H9 (cell line): ENCODE measurements around the gene SBK2. TPM values are rescaled to one million over a fixed set of nuclear protein-coding genes. Genes with fewer than 3 reads are reported as not detected.
A peak's percentile ranks its signal among the peaks of the same experiment; 100 is the strongest.

Experiments used
- DNase-seq: peaks from one replicate; pipeline ENCODE4 v3.0.0-alpha.2; 2017
- H2AFZ ChIP-seq: one replicate; pipeline ENCODE4 v1.6.1; 2013; ENCODE audit warnings: mild to moderate bottlenecking, low read length, control low read depth, moderate library complexity
- H2AK5ac ChIP-seq: 2 replicates; pipeline ENCODE4 v1.6.1; 2013; ENCODE audit warnings: low read length, control low read depth, mixed read lengths; ENCODE audit not compliant: insufficient read length
- H2BK120ac ChIP-seq: one replicate; pipeline ENCODE4 v1.6.1; 2013; ENCODE audit warnings: low read depth, mild to moderate bottlenecking, low read length, control low read depth, inconsistent platforms; ENCODE audit not compliant: poor library complexity, severe bottlenecking
- H2BK12ac ChIP-seq: 2 replicates; pipeline ENCODE4 v1.6.1; 2013; ENCODE audit warnings: low read length, control low read depth, mixed read lengths, low read depth; ENCODE audit not compliant: insufficient read length
- H2BK15ac ChIP-seq: 2 replicates; pipeline ENCODE4 v1.6.1; 2013; ENCODE audit warnings: low read depth, low read length, control low read depth
- H2BK20ac ChIP-seq: one replicate; pipeline ENCODE4 v1.6.1; 2013; ENCODE audit warnings: low read depth, mild to moderate bottlenecking, low read length, control low read depth, inconsistent platforms; ENCODE audit not compliant: poor library complexity, severe bottlenecking
- H2BK5ac ChIP-seq: 2 replicates; pipeline ENCODE4 v1.6.1; 2013; ENCODE audit warnings: low read length, control low read depth, mixed read lengths; ENCODE audit not compliant: insufficient read length
- H3K14ac ChIP-seq: 2 replicates; pipeline ENCODE4 v1.6.1; 2013; ENCODE audit warnings: low read length, control low read depth; ENCODE audit not compliant: insufficient read depth
- H3K18ac ChIP-seq: 2 replicates; pipeline ENCODE4 v1.6.1; 2013; ENCODE audit warnings: low read depth, mild to moderate bottlenecking, mixed read lengths, low read length, control low read depth; ENCODE audit not compliant: insufficient read length
- H3K23ac ChIP-seq: 2 replicates; pipeline ENCODE4 v1.6.1; 2013; ENCODE audit warnings: low read length, control low read depth, mixed read lengths, low read depth; ENCODE audit not compliant: insufficient read length
- H3K23me2 ChIP-seq: 2 replicates; pipeline ENCODE4 v1.6.1; 2013; ENCODE audit warnings: low read depth, mild to moderate bottlenecking, mixed read lengths, low read length, control low read depth; ENCODE audit not compliant: insufficient read length, poor library complexity, severe bottlenecking
- H3K27ac ChIP-seq: 2 replicates; pipeline ENCODE4 v1.5.1; 2013; ENCODE audit warnings: low read length, control low read depth, mixed read lengths, low read depth; ENCODE audit not compliant: insufficient read length
- H3K27me3 ChIP-seq: 2 replicates; pipeline ENCODE4 v1.6.1; 2013; ENCODE audit warnings: low read length, control low read depth, inconsistent platforms; ENCODE audit not compliant: insufficient read depth
- H3K4ac ChIP-seq: 2 replicates; pipeline ENCODE4 v1.6.1; 2013; ENCODE audit warnings: low read depth, mild to moderate bottlenecking, control low read depth, inconsistent platforms, low read length, moderate library complexity
- H3K4me1 ChIP-seq: 2 replicates; pipeline ENCODE4 v1.6.1; 2013; ENCODE audit warnings: low read length, control low read depth, inconsistent platforms; ENCODE audit not compliant: insufficient read depth
- H3K4me2 ChIP-seq: 2 replicates; pipeline ENCODE4 v1.6.1; 2013; ENCODE audit warnings: low read length, control low read depth, mixed read lengths; ENCODE audit not compliant: insufficient read length, insufficient read depth
- H3K56ac ChIP-seq: 2 replicates; pipeline ENCODE4 v1.6.1; 2013; ENCODE audit warnings: low read depth, mild to moderate bottlenecking, mixed read lengths, low read length, control low read depth; ENCODE audit not compliant: insufficient read length
- H3K79me1 ChIP-seq: 2 replicates; pipeline ENCODE4 v1.6.1; 2013; ENCODE audit warnings: low read depth, mild to moderate bottlenecking, moderate library complexity, low read length, control low read depth, inconsistent platforms; ENCODE audit not compliant: insufficient read depth, poor library complexity, severe bottlenecking
- H3K79me2 ChIP-seq: 2 replicates; pipeline ENCODE4 v1.6.1; 2013; ENCODE audit warnings: low read length, control low read depth, inconsistent platforms; ENCODE audit not compliant: insufficient read depth
- H3K9ac ChIP-seq: 2 replicates; pipeline ENCODE4 v1.6.1; 2013; ENCODE audit warnings: low read length, control low read depth, mixed read lengths; ENCODE audit not compliant: insufficient read length; ENCODE audit errors: extremely low read depth
- H3K9me3 ChIP-seq: one replicate; pipeline ENCODE4 v1.6.1; 2013; ENCODE audit warnings: low read depth, low read length, inconsistent platforms; ENCODE audit not compliant: control insufficient read depth
- H3T11ph ChIP-seq: one replicate; pipeline ENCODE4 v1.6.1; 2013; ENCODE audit warnings: mild to moderate bottlenecking, low read length, control low read depth, inconsistent platforms
- H4K20me1 ChIP-seq: one replicate; pipeline ENCODE4 v1.6.1; 2013; ENCODE audit not compliant: control insufficient read depth, insufficient read length, insufficient read depth
- H4K5ac ChIP-seq: 2 replicates; pipeline ENCODE4 v1.6.1; 2013; ENCODE audit warnings: low read depth, mild to moderate bottlenecking, mixed read lengths, low read length, control low read depth; ENCODE audit not compliant: insufficient read length
- H4K8ac ChIP-seq: replicated peaks from 2 replicates; pipeline ENCODE4 v1.6.1; 2013; ENCODE audit warnings: low read length, control low read depth, mixed read lengths, low read depth; ENCODE audit not compliant: insufficient read length
- H4K91ac ChIP-seq: 2 replicates; pipeline ENCODE4 v1.6.1; 2013; ENCODE audit warnings: low read depth, mild to moderate bottlenecking, moderate library complexity, mixed read lengths, low read length, control low read depth; ENCODE audit not compliant: insufficient read length
- H3K27ac Mint-ChIP-seq, 3 experiments: 2 replicates in 2 of 3; 3 replicates in 1 of 3; pipeline ENCODE4 v1.8.0; 2020 to 2021; ENCODE audit warnings: mixed read lengths in 3 of 3, mild to moderate bottlenecking in 1 of 3, moderate library complexity in 1 of 3
- H3K27me3 Mint-ChIP-seq: 2 replicates; pipeline ENCODE4 v1.8.0; 2021; ENCODE audit warnings: low read depth, mild to moderate bottlenecking, moderate library complexity, mixed read lengths
- H3K36me3 Mint-ChIP-seq, 3 experiments: 2 replicates in 2 of 3; 3 replicates in 1 of 3; pipeline ENCODE4 v1.8.0; 2020 to 2021; ENCODE audit warnings: low read depth in 3 of 3, mixed read lengths in 3 of 3; ENCODE audit not compliant: insufficient read depth in 1 of 3
- H3K4me1 Mint-ChIP-seq, 2 experiments: 2 replicates each; pipeline ENCODE4 v1.8.0; 2020; ENCODE audit warnings: mixed read lengths in 2 of 2
- H3K4me3 Mint-ChIP-seq, 2 experiments: 2 replicates in 1 of 2; 3 replicates in 1 of 2; pipeline ENCODE4 v1.8.0; 2020 to 2021; ENCODE audit warnings: mild to moderate bottlenecking in 2 of 2, mixed read lengths in 2 of 2, moderate library complexity in 1 of 2
- H3K9me3 Mint-ChIP-seq, 2 experiments: 2 replicates in 1 of 2; 3 replicates in 1 of 2; pipeline ENCODE4 v1.8.0; 2020; ENCODE audit warnings: mild to moderate bottlenecking in 2 of 2, mixed read lengths in 2 of 2, moderate library complexity in 1 of 2
- WGBS: extraction: QIAGEN DNeasy Blood & Tissue Kit; methylation state at CpG from one replicate; pipeline ENCODE4 v1.1.7; 2013; ENCODE audit warnings: missing lambda C conversion rate, low lambda C conversion rate, mixed read lengths; ENCODE audit not compliant: insufficient read length; ENCODE audit errors: extremely low coverage; 5-methylcytosine and 5-hydroxymethylcytosine counted together
- total RNA-seq: library from RNA; stranded (reverse); gene quantifications from 2 replicates; pipeline ENCODE4 v1.2.1, GENCODE V29; 2021
- TF ChIP-seq, protein P1 (sequence below): fragments of 200-600 bp; sonication (generic); conservative IDR thresholded peaks from 3 replicates; pipeline ENCODE4 v1.8.0; 2021; ENCODE audit warnings: antibody characterized with exemption, mild to moderate bottlenecking

The SBK2 gene
- total RNA-seq, 1 experiment from 2014 or later, result 2.8 TPM

- H2BK15ac ChIP-seq, result no peak overlapping the region
- H3K4me2 ChIP-seq, result no peak overlapping the region
- no peak overlapping the region for H3K14ac ChIP-seq
- H3K4me1 Mint-ChIP-seq, result peaks cover 21 to 27% of the 10 kb centered on the region in 2 experiments
- no peak overlapping the region for H4K91ac ChIP-seq
- no peaks in the 10 kb centered on the region for H3K79me1 ChIP-seq
- H3K27ac Mint-ChIP-seq, result peak overlapping the region in 1 of 3 experiments; percentile 68; a peak in 3 of 7 replicates
- no peak overlapping the region for H2BK120ac ChIP-seq
- H3K36me3 Mint-ChIP-seq, result no peaks in the 10 kb centered on the region; a peak in 1 of 7 replicates
- H3K4ac ChIP-seq, result no peak overlapping the region
- DNase-seq, result peak; percentile 85
- no peak overlapping the region for H4K5ac ChIP-seq
- no peaks in the 10 kb centered on the region for H3K9me3 ChIP-seq
- H3K9ac ChIP-seq, result no peak overlapping the region
- H3K23me2 ChIP-seq, result no peaks in the 10 kb centered on the region
- H2BK20ac ChIP-seq, result no peak overlapping the region
- H3K23ac ChIP-seq, result no peak overlapping the region
- no peak overlapping the region for H4K8ac ChIP-seq
- H3K4me1 ChIP-seq, result no peaks in the 10 kb centered on the region
- no peak overlapping the region for H2BK5ac ChIP-seq
- no CpG with 5 or more reads among the region's 11 CpGs for WGBS
- no peaks in the 10 kb centered on the region for H4K20me1 ChIP-seq
- H3T11ph ChIP-seq, result no peak overlapping the region
- H3K27me3 Mint-ChIP-seq, result peaks cover 30% of the 10 kb centered on the region
- H3K18ac ChIP-seq, result no peak overlapping the region
- H3K9me3 Mint-ChIP-seq, result no peaks in the 10 kb centered on the region
- no peak overlapping the region for H2AK5ac ChIP-seq
- no peaks in the 10 kb centered on the region for H3K27me3 ChIP-seq
- peak overlapping the region in 1 of 2 experiments; percentile 18; a peak in 1 of 5 replicates for H3K4me3 Mint-ChIP-seq
- no peak overlapping the region for H2AFZ ChIP-seq
- no peaks in the 10 kb centered on the region for H3K79me2 ChIP-seq
- no peak overlapping the region for H3K56ac ChIP-seq
- H2BK12ac ChIP-seq, result no peak overlapping the region
- TF ChIP-seq, protein P1, sequence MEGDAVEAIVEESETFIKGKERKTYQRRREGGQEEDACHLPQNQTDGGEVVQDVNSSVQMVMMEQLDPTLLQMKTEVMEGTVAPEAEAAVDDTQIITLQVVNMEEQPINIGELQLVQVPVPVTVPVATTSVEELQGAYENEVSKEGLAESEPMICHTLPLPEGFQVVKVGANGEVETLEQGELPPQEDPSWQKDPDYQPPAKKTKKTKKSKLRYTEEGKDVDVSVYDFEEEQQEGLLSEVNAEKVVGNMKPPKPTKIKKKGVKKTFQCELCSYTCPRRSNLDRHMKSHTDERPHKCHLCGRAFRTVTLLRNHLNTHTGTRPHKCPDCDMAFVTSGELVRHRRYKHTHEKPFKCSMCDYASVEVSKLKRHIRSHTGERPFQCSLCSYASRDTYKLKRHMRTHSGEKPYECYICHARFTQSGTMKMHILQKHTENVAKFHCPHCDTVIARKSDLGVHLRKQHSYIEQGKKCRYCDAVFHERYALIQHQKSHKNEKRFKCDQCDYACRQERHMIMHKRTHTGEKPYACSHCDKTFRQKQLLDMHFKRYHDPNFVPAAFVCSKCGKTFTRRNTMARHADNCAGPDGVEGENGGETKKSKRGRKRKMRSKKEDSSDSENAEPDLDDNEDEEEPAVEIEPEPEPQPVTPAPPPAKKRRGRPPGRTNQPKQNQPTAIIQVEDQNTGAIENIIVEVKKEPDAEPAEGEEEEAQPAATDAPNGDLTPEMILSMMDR, result no peak
- H3K27ac ChIP-seq, result no peak overlapping the region
Observed at GRCh38 chr19:55495646-55496349, 41.1 kb downstream of the SBK2 start.
